Spinal cord (tissue), 10 donors: ENCODE data around the gene TAPBP. TPM values are rescaled to one million over a fixed set of nuclear protein-coding genes. Genes with fewer than 3 reads are reported as not detected.
"Not testable (repeated sequence)": the region's sequence is repeated elsewhere in the genome, so short reads cannot be mapped to it uniquely, and the experiment has no call there.

ENCODE experiments used
- DNase-seq, 6 donors: peaks; one replicate each; pipeline versions ENCODE4 v3.0.0 to v3.0.0-alpha.2; 2013 to 2015; ENCODE audit warnings: low spot score in 6 of 6, low read depth in 4 of 6
- H3K27ac ChIP-seq: one replicate; pipeline ENCODE4 v1.5.1; 2013; ENCODE audit warnings: low read depth, low read length, control low read depth
- H3K27me3 ChIP-seq: one replicate; pipeline ENCODE4 v1.6.1; 2013; ENCODE audit warnings: low read length; ENCODE audit not compliant: control insufficient read depth, insufficient read depth
- H3K36me3 ChIP-seq: one replicate; pipeline ENCODE4 v1.6.1; 2013; ENCODE audit warnings: low read length; ENCODE audit not compliant: control insufficient read depth, insufficient read depth
- H3K4me1 ChIP-seq: one replicate; pipeline ENCODE4 v1.6.1; 2013; ENCODE audit warnings: low read length; ENCODE audit not compliant: control insufficient read depth, insufficient read depth
- H3K4me3 ChIP-seq: one replicate; pipeline ENCODE4 v1.5.1; 2013; ENCODE audit warnings: low read depth, low read length, control low read depth
- H3K9me3 ChIP-seq: one replicate; pipeline ENCODE4 v1.6.1; 2013; ENCODE audit warnings: low read length; ENCODE audit not compliant: control insufficient read depth, insufficient read depth
- WGBS: methylation state at CpG from one replicate; pipeline ENCODE4 v1.1.5; 2013; ENCODE audit warnings: missing lambda C conversion rate; ENCODE audit not compliant: insufficient coverage; 5-methylcytosine and 5-hydroxymethylcytosine counted together
- long read RNA-seq, 4 donors: transcript quantifications; one replicate each; lab custom pipeline, GENCODE V29; 2026
- polyA plus RNA-seq, 2 donors: library from polyadenylated mRNA; unstranded; fragments of 120-200 nt; gene quantifications; one replicate each; pipeline ENCODE4 v1.2.1, GENCODE V29; 2013; ENCODE audit not compliant: insufficient read length in 2 of 2
- total RNA-seq, 2 donors: library from RNA; depleted of rRNA in 1 of 2; stranded (reverse); fragments of 120-200 nt in 1 of 2; fragments of >200 nt in 1 of 2; gene quantifications; one replicate each; pipeline versions ENCODE4 v1.2.3 to v1.2.4, GENCODE V29; 2013 to 2014
- donor health status: healthy.

TAPBP gene
- total RNA-seq (10 to 100 TPM; 42.8 to 48.0 TPM), polyA plus RNA-seq (10 to 100 TPM; 41.3 to 49.2 TPM)
- long read RNA-seq, donor 1, transcript TAPBP-234 (8 exons, 3,759 nt): major isoform, 7 of 9 reads
- long read RNA-seq, donor 1, partial matches to known transcripts: 0 of 9 reads
- long read RNA-seq, donor 1, other reads (novel, unspliced or antisense): 0 of 9 reads
- long read RNA-seq, donor 2, partial matches to known transcripts: 0 of 5 reads
- long read RNA-seq, donor 2, other reads (novel, unspliced or antisense): 0 of 5 reads
- long read RNA-seq, donor 3, partial matches to known transcripts: 0 of 2 reads
- long read RNA-seq, donor 3, other reads (novel, unspliced or antisense): 0 of 2 reads
- long read RNA-seq, donor 4, transcript TAPBP-234 (8 exons, 3,759 nt): major isoform, 6 of 9 reads
- long read RNA-seq, donor 4, partial matches to known transcripts: 0 of 9 reads
- long read RNA-seq, donor 4, other reads (novel, unspliced or antisense): 0 of 9 reads

DNA sequence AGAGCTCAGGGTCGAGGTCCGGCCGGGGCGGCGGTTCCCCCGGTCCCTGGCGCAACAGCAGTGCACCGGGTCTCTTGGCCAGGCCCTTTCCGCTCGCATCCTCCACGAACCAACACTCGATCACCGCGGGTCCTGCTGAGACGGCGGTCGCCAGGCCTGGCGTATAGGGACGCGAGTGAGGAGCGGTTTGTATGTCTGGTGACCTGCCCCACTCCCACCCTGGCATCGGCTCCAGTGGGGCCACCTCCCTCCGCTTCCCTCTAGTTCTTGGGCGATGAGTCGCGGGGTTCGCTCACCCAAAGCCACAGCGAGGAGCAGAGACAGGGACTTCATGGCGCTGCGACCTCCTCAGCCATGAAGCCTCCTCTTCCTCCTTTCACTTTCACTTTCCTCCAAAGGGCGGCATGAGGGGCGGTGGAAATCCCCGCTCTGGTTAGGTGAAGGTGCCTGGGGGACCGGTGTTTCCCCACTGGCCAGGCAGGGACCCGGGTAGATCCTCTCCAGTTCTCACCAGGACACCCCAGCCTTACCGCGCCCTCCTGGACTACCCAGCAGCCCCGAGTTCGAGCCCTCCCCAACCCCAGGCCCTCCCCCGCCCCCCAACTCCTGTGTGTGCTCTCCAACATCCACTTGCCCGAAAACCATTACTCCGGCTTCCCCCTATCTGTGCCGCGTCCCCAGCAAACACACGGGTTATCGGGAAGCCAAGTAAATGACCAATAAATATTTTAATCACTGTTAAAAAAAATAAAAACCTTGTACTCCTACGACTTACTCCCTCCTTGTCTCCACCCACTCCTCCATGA, at the start of gene TAPBP:
TAPBP (minus strand) TSS at position 370 of the 806 bp plus-strand sequence; CDS start at position 333, 37 bp downstream.
- no peaks in the 10 kb centered on the region for H3K9me3 ChIP-seq
- H3K4me1 ChIP-seq: peaks cover 53% of the 10 kb centered on the region
- WGBS: under 1% methylated on average over 34 of the region's 47 CpGs
- peaks cover 27% of the 10 kb centered on the region for H3K36me3 ChIP-seq
- H3K27me3 ChIP-seq: no peaks in the 10 kb centered on the region
- peak within 1 kb of the TSS; percentile 92 for H3K4me3 ChIP-seq
- peak within 1 kb of the TSS; percentile 95 for H3K27ac ChIP-seq
- DNase-seq: peak in 3 of 6 donors; percentile 50 to 76 (median 53)

DNA sequence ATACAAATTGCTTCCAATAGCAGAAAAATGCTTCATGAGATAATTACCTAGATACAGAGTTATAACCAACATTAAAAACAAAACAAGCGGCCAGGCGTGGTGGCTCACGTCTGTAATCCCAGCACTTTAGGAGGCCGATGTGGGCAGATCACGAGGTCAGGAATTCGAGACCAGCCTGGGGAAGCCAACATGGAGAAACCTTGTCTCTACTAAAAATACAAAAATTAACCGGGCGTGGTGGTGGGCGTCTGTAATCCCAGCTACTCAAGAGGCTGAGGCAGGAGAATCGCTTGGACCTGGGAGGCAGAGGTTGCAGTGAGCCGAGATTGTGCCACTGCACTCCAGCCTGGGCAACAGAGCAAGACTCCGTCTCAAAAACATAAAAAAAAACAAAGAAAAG, 49.6 kb upstream of the TAPBP start:
- not testable (repeated sequence) for DNase-seq, H3K36me3 ChIP-seq, H3K4me1 ChIP-seq, H3K27me3 ChIP-seq, H3K27ac ChIP-seq, H3K9me3 ChIP-seq, H3K4me3 ChIP-seq
- WGBS: 76% methylated on average over 6 of the region's 12 CpGs

DNA sequence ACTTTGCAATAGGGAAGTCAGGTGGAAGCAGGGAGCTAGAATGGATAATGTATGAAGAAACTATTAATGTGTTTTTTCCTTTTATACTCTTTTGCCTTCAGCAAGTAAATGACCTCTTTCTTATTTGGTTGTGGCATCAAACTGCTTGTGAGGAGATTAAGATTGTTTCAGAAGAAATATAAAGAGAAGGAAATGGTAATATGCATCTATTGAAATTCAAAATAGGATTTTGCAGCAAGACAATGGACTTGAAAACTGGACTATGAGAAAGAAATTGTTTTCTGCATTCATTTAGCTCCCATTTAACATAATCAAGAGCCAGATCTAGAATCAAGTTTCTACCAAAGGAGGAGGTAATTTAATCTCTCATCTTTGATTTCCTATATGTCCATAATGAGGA, 45.5 kb upstream of the TAPBP start:
- H3K27me3 ChIP-seq: no peaks in the 10 kb centered on the region
- no peak overlapping the region for H3K27ac ChIP-seq
- H3K4me3 ChIP-seq: no peak overlapping the region

DNA sequence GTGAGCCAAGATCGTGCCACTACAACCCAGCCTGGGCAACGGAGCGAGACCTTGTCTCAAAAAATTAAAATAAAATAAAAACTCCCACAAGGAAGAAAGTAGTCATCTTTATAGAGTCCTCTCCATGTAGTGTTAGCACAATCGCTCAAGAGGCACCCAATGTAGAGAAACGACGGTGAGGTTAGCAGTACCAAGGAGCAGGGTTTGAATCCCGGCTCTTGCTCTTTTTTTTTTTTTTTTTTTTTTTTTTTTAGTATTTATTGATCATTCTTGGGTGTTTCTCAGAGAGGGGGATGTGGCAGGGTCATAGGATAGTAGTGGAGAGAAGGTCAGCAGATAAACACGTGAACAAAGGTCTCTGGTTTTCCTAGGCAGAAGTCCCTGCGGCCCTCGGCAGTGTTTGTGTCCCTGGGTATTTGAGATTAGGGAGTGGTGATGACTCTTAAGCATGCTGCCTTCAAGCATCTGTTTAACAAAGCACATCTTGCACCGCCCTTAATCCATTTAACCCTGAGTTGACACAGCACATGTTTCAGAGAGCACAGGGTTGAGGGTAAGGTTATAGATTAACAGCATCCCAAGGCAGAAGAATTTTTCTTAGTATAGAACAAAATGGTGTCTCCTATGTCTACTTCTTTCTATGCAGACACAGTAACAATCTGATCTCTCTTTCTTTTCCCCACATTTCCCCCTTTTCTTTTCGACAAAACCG, 43.4 kb upstream of the TAPBP start:
- DNase-seq, H3K27me3 ChIP-seq, H3K36me3 ChIP-seq, H3K4me3 ChIP-seq, H3K4me1 ChIP-seq, H3K27ac ChIP-seq, H3K9me3 ChIP-seq: not testable (repeated sequence)
- 83% methylated on average over 3 of the region's 13 CpGs for WGBS

More for the DNA sequence above, 45.5 kb upstream of the TAPBP start:
- H3K4me1 ChIP-seq: no peaks in the 10 kb centered on the region
- no peaks in the 10 kb centered on the region for H3K9me3 ChIP-seq
- DNase-seq: no peak
- no peaks in the 10 kb centered on the region for H3K36me3 ChIP-seq

DNA sequence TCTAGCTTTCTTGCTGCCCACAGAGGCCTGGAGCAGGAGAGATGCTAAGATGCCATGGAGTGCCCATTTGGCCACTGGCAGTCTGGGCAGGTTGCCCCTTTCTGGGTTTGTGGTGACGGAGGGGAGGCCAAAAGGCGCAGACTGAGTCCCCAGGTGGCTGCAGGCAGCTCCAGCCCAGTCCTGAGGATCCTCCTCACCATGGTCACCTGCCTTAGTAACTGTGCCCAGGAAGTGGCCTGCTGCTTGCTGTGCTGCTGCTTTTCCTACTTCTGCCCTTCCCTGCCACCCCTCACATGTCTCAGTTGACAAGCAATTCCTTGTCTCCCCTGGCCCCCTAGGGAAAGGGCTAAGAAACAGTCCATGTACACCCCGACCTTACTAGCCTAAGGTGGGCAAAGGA, 42.4 kb upstream of the TAPBP start:
- Histone ChIP-seq H3K4me1 (no peaks in the 10 kb centered on the region), H3K27me3 (no peaks in the 10 kb centered on the region), H3K4me3 (no peak overlapping the region), H3K36me3 (no peaks in the 10 kb centered on the region), H3K9me3 (no peaks in the 10 kb centered on the region), H3K27ac (no peak overlapping the region)
- DNase-seq: no peak
- WGBS: 83% methylated on average over 2 of the region's 3 CpGs

DNA sequence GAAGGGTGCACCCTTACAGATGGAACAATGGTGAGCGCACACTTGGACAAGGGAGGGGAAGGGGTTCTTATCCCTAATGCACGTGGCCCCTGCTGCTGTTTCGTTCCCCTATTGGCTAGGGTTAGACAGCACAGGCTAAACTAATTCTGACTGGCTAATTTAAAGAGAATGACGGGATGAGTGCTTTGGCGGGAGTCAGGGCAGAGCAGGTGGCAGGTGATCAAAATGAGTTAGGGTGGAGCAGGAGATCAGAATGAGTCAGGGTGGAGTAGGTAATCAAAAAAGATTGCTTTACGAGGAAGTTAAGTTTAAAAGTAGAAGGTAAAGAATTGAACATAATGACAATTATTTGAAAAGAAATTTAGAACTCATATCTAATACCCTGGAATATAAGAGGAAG, 42.0 kb upstream of the TAPBP start:
- H3K4me3 ChIP-seq, H3K36me3 ChIP-seq, H3K27me3 ChIP-seq, H3K4me1 ChIP-seq, H3K9me3 ChIP-seq, DNase-seq, H3K27ac ChIP-seq: not testable (repeated sequence)
- 85% methylated on average over 5 of the region's 6 CpGs for WGBS

DNA sequence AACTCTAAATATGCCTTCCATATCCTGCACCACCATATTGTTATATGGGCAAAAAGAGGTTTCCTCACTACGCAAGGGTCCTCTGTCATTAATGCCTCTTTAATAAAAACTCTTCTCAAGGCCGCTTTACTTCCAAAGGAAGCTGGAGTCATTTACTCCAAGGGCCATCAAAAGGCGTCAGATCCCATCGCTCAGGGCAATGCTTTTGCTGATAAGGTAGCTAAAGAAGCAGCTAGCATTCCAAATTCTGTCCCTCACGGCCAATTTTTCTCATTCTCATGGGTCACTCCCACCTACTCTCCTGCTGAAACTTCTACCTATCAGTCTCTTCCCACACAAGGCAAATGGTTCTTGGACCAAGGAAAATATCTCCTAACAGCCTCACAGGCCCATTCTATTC, 33.9 kb upstream of the TAPBP start:
- no peak for DNase-seq
- no peak overlapping the region for H3K4me3 ChIP-seq
- H3K36me3 ChIP-seq: no peaks in the 10 kb centered on the region

DNA sequence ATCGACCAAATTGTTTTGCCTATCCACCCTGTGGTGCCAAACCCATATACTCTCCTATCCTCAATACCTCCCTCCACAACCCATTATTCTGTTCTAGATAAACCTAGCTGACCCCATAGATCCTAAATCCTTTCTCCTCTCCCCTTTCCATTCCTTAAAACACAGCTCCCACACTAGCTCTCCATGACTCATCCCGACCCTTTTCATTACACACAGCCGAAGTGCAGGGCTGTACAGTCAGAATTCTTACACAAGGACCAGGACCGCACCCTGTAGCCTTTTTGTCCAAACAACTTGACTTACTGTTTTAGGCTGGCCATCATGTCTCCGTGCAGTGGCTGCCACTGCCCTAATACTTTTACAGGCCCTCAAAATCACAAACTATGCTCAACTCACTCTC, 33.1 kb upstream of the TAPBP start:
- H3K27ac ChIP-seq, H3K27me3 ChIP-seq, H3K4me3 ChIP-seq, H3K9me3 ChIP-seq, H3K36me3 ChIP-seq, DNase-seq, H3K4me1 ChIP-seq: not testable (repeated sequence)
- 89% methylated on average over 5 of the region's 5 CpGs for WGBS

More for the DNA sequence above, 33.9 kb upstream of the TAPBP start:
- peaks cover 6% of the 10 kb centered on the region for H3K4me1 ChIP-seq
- 98% methylated on average over 5 of the region's 5 CpGs for WGBS
- H3K9me3 ChIP-seq: no peaks in the 10 kb centered on the region
- no peak overlapping the region for H3K27ac ChIP-seq
- H3K27me3 ChIP-seq: no peaks in the 10 kb centered on the region
